Measurements from ENCODE around the gene ATP13A4.

Gene ATP13A4

GRCh38 chr3:193554811-193555210, at the start of gene ATP13A4:
TSS of gene ATP13A4 (minus strand) at chr3:193554895. CDS start at chr3:193554799, 96 bp downstream.
- DNase-seq (ENCODE audit: low read depth): no peak

GRCh38 chr3:193599393-193599792, 44.7 kb upstream of the ATP13A4 start:
- no peak for DNase-seq (ENCODE audit: low read depth)

GRCh38 chr3:193598202-193598601, 43.5 kb upstream of the ATP13A4 start:
- no peak for DNase-seq (ENCODE audit: low read depth)

- peak; percentile 13 for DNase-seq (ENCODE audit: low read depth)
Measured at GRCh38 chr3:193595939-193596487, 41.3 kb upstream of the ATP13A4 start.

- DNase-seq (ENCODE audit: low read depth): peak; percentile 24
Measured at GRCh38 chr3:193594946-193595689, 40.4 kb upstream of the ATP13A4 start.

GRCh38 chr3:193593668-193594030, 39.0 kb upstream of the ATP13A4 start:
- DNase-seq (ENCODE audit: low read depth): peak; percentile 17

- DNase-seq (ENCODE audit: low read depth): peak; percentile 98
Measured at GRCh38 chr3:193592841-193593667, 38.4 kb upstream of the ATP13A4 start, which contains the start of gene OPA1. TSS of gene OPA1 (plus strand) at chr3:193593208. CDS start at chr3:193593378, 170 bp downstream.

GRCh38 chr3:193590088-193590856, 35.6 kb upstream of the ATP13A4 start:
- DNase-seq (ENCODE audit: low read depth): peak; percentile 80

GRCh38 chr3:193589616-193590015, 34.9 kb upstream of the ATP13A4 start:
- DNase-seq (ENCODE audit: low read depth): peak; percentile 48

GRCh38 chr3:193589129-193589528, 34.4 kb upstream of the ATP13A4 start:
- no peak for DNase-seq (ENCODE audit: low read depth)

GRCh38 chr3:193586526-193586925, 31.8 kb upstream of the ATP13A4 start:
- DNase-seq (ENCODE audit: low read depth): no peak

GRCh38 chr3:193585530-193585929, 30.8 kb upstream of the ATP13A4 start:
- no peak for DNase-seq (ENCODE audit: low read depth)

GRCh38 chr3:193574488-193575070, 19.9 kb upstream of the ATP13A4 start:
- DNase-seq (ENCODE audit: low read depth): peak; percentile 5

- DNase-seq (ENCODE audit: low read depth): peak; percentile 7
Measured at GRCh38 chr3:193573403-193574191, 18.9 kb upstream of the ATP13A4 start.

- peak; percentile 54 for DNase-seq (ENCODE audit: low read depth)
Measured at GRCh38 chr3:193572426-193572908, 17.8 kb upstream of the ATP13A4 start.

GRCh38 chr3:193569119-193569518, 14.4 kb upstream of the ATP13A4 start:
- no peak for DNase-seq (ENCODE audit: low read depth)

- DNase-seq (ENCODE audit: low read depth): no peak
Measured at GRCh38 chr3:193564012-193564411, 9.3 kb upstream of the ATP13A4 start.

- DNase-seq (ENCODE audit: low read depth): peak; percentile 46
Measured at GRCh38 chr3:193563426-193563825, 8.7 kb upstream of the ATP13A4 start.

GRCh38 chr3:193560870-193561269, 6.2 kb upstream of the ATP13A4 start:
- DNase-seq (ENCODE audit: low read depth): no peak

GRCh38 chr3:193560091-193560490, 5.4 kb upstream of the ATP13A4 start:
- no peak for DNase-seq (ENCODE audit: low read depth)

GRCh38 chr3:193559100-193559499, 4.4 kb upstream of the ATP13A4 start:
- peak; percentile 8 for DNase-seq (ENCODE audit: low read depth)

Data from amniotic epithelial cell (primary cell).